Smooth muscle cell (in vitro differentiated cells): ENCODE measurements around the gene ALDH1A3. TPM values are rescaled to one million over a fixed set of nuclear protein-coding genes. Genes with fewer than 3 reads are reported as not detected.

Experiments
- DNase-seq: peaks from one replicate; lab custom pipeline; 2025; ENCODE audit not compliant: unreplicated experiment; lab: John Stamatoyannopoulos, UW
- H2AFZ ChIP-seq: fragments of 200-600 bp; sonication (generic); 2 replicates; pipeline ENCODE4 v1.6.0; 2016; ENCODE audit warnings: antibody characterized with exemption, low read depth, mild to moderate bottlenecking
- H3F3A ChIP-seq: fragments of 200-600 bp; sonication (generic); 2 replicates; pipeline ENCODE4 v1.6.0; 2017; ENCODE audit warnings: antibody characterized with exemption, low read depth
- H3K27ac ChIP-seq: fragments of 200-600 bp; sonication (generic); 2 replicates; pipeline ENCODE4 v1.5.1; 2016; ENCODE audit warnings: low read depth, mild to moderate bottlenecking
- H3K27me3 ChIP-seq: fragments of 200-600 bp; sonication (generic); 2 replicates; pipeline ENCODE4 v1.6.1; 2016; ENCODE audit warnings: low read depth, mild to moderate bottlenecking
- H3K36me3 ChIP-seq: fragments of 200-600 bp; sonication (generic); 2 replicates; pipeline ENCODE4 v1.5.1; 2016; ENCODE audit warnings: low read depth
- H3K4me1 ChIP-seq: fragments of 200-600 bp; sonication (generic); 2 replicates; pipeline ENCODE4 v1.5.1; 2016; ENCODE audit warnings: low read depth
- H3K4me2 ChIP-seq: fragments of 200-600 bp; sonication (generic); 2 replicates; pipeline ENCODE4 v1.6.0; 2016; ENCODE audit warnings: mild to moderate bottlenecking
- H3K4me3 ChIP-seq: fragments of 200-600 bp; sonication (generic); 2 replicates; pipeline ENCODE4 v1.5.1; 2016; ENCODE audit warnings: mild to moderate bottlenecking
- H3K79me2 ChIP-seq: fragments of 200-600 bp; sonication (generic); 2 replicates; pipeline ENCODE4 v1.6.0; 2016; ENCODE audit warnings: low read depth, mild to moderate bottlenecking
- H3K9ac ChIP-seq: fragments of 200-600 bp; sonication (generic); 2 replicates; pipeline ENCODE4 v1.6.0; 2016; ENCODE audit warnings: low read depth
- H3K9me3 ChIP-seq: fragments of 200-600 bp; sonication (generic); replicated peaks from 2 replicates; pipeline ENCODE4 v1.5.1; 2016; ENCODE audit warnings: low read depth
- H4K20me1 ChIP-seq: fragments of 200-600 bp; sonication (generic); 2 replicates; pipeline ENCODE4 v1.6.0; 2016; ENCODE audit warnings: low read depth
- CTCF ChIP-seq: fragments of 200-600 bp; sonication (generic); IDR thresholded peaks from 2 replicates; pipeline ENCODE4 v1.5.1; 2017; ENCODE audit warnings: borderline replicate concordance, mild to moderate bottlenecking, antibody characterized with exemption; ENCODE audit not compliant: insufficient read depth, poor library complexity, severe bottlenecking
- WGBS: methylation state at CpG from one replicate; pipeline ENCODE4 v1.1.7; 2016; ENCODE audit warnings: low lambda C conversion rate; 5-methylcytosine and 5-hydroxymethylcytosine counted together
- polyA plus RNA-seq: library from polyadenylated mRNA; unstranded; fragments of >200 nt; fragmentation: Nextera tagmentation; extraction: Ambion mirVana; gene quantifications from 2 replicates; pipeline ENCODE4 v1.2.1, GENCODE V29; 2016
- total RNA-seq: library from RNA; depleted of rRNA; stranded (reverse); fragments of >200 nt; gene quantifications from 2 replicates; pipeline ENCODE4 v1.2.3, GENCODE V29; 2014

The ALDH1A3 gene
- total and polyA plus RNA-seq, 2 experiments from 2014 or later: 1.3 to 1.6 TPM

GRCh38 chr15:100836501-100836900 lies 43.1 kb upstream of the ALDH1A3 start:
- H3K4me2 ChIP-seq: no peak overlapping the region
- no peak for DNase-seq
- 84% methylated on average over 5 of the region's 5 CpGs for whole genome bisulfite sequencing
- H4K20me1 ChIP-seq: no peaks in the 10 kb centered on the region
- no peaks in the 10 kb centered on the region for H3K79me2 ChIP-seq
- H3K36me3 ChIP-seq: no peaks in the 10 kb centered on the region
- TF ChIP-seq CTCF: no peak
- H3K27ac ChIP-seq: no peak overlapping the region
- no peaks in the 10 kb centered on the region for H3K9me3 ChIP-seq
- H3K4me1 ChIP-seq: no peaks in the 10 kb centered on the region
- H3K27me3 ChIP-seq: no peaks in the 10 kb centered on the region
- no peak overlapping the region for H2AFZ ChIP-seq
- no peak overlapping the region for H3K4me3 ChIP-seq
- H3F3A ChIP-seq: no peaks in the 10 kb centered on the region
- no peak overlapping the region for H3K9ac ChIP-seq

- no peak for DNase-seq
- Histone ChIP-seq H3K36me3 (no peaks in the 10 kb centered on the region), H3K9me3 (no peaks in the 10 kb centered on the region), H3K4me2 (no peak overlapping the region), H3K79me2 (no peaks in the 10 kb centered on the region), H3K27ac (no peak overlapping the region), H4K20me1 (no peaks in the 10 kb centered on the region), H3K27me3 (no peaks in the 10 kb centered on the region), H3K4me1 (no peaks in the 10 kb centered on the region), H3F3A (no peaks in the 10 kb centered on the region), H3K9ac (no peak overlapping the region), H3K4me3 (no peak overlapping the region), H2AFZ (no peak overlapping the region)
- 86% methylated on average over 3 of the region's 3 CpGs for WGBS
- TF ChIP-seq CTCF: no peak
Observed at GRCh38 chr15:100841426-100841825, 38.2 kb upstream of the ALDH1A3 start.

GRCh38 chr15:100842756-100843730 lies 36.6 kb upstream of the ALDH1A3 start:
- H3K4me2 ChIP-seq: peak overlapping the region; percentile 32
- H3K27ac ChIP-seq: no peak overlapping the region
- no peaks in the 10 kb centered on the region for H3K79me2 ChIP-seq

More at GRCh38 chr15:100842756-100843730, 36.6 kb upstream of the ALDH1A3 start:
- peak overlapping the region; percentile 18 for H2AFZ ChIP-seq
- no peaks in the 10 kb centered on the region for H4K20me1 ChIP-seq
- TF ChIP-seq CTCF: no peak
- no peaks in the 10 kb centered on the region for H3K4me1 ChIP-seq
- no peaks in the 10 kb centered on the region for H3K36me3 ChIP-seq
- no peak for DNase-seq
- no peaks in the 10 kb centered on the region for H3K9me3 ChIP-seq
- H3K4me3 ChIP-seq: no peak overlapping the region
- H3K9ac ChIP-seq: no peak overlapping the region
- H3K27me3 ChIP-seq: no peaks in the 10 kb centered on the region
- no peaks in the 10 kb centered on the region for H3F3A ChIP-seq
- 43% methylated on average over 14 of the region's 14 CpGs for WGBS
